Inflammatory macrophage (primary cell): ENCODE measurements around the gene UPK3B.
"Not testable (repeated sequence)": the region's sequence is repeated elsewhere in the genome, so short reads cannot be mapped to it uniquely, and the experiment has no call there.

Experiments used
- DNase-seq, 2 donors: peaks; one replicate each; pipeline ENCODE4 v3.0.0-alpha.2; 2020 to 2022

UPK3B gene

DNA sequence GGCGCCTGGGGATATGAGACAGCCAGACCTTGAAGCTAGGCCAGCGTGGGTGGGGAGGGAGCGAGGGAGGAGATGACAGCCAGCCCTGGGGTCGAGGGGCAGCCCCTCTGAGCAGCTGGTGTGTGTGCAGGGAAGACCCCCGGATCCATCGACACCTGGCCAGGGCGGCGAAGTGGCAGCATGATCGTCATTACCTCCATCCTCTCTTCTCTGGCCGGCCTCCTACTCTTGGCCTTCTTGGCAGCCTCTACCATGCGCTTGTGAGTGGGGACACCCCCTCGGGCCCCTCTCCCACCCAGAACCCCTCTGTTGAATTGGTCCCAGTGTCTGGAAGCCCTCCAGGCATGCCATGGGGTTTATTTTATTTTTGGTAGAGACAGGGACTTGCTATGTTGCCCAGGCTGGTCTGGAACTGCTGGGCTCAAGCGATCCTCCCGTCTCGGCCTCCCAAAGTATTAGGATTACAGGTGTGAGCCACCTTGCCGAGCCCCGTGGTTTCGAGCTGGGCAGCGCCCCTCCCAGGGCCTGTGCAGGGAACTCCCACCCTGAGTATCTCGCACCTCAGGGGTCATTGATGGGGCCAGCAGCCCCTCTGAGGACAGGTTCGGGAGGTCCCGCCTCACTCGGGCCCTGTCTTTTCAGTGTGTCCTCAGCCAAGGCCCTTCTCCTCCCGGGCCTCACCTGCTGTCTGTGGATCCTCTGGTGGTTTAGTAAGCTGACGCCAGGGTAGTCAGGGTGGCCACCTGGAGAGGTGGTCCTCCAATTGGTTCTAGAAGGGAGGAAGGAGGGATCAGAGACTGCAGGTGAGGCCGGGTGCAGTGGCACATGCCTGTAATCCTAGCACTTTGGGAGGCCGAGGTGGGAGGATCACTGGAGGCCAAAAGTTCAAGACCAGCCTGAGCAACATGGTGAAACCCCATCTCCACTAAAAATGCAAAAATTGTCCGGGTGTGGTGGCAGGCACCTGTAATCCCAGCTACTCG lies 3.8 kb downstream of the UPK3B start:
- no peak for DNase-seq

DNA sequence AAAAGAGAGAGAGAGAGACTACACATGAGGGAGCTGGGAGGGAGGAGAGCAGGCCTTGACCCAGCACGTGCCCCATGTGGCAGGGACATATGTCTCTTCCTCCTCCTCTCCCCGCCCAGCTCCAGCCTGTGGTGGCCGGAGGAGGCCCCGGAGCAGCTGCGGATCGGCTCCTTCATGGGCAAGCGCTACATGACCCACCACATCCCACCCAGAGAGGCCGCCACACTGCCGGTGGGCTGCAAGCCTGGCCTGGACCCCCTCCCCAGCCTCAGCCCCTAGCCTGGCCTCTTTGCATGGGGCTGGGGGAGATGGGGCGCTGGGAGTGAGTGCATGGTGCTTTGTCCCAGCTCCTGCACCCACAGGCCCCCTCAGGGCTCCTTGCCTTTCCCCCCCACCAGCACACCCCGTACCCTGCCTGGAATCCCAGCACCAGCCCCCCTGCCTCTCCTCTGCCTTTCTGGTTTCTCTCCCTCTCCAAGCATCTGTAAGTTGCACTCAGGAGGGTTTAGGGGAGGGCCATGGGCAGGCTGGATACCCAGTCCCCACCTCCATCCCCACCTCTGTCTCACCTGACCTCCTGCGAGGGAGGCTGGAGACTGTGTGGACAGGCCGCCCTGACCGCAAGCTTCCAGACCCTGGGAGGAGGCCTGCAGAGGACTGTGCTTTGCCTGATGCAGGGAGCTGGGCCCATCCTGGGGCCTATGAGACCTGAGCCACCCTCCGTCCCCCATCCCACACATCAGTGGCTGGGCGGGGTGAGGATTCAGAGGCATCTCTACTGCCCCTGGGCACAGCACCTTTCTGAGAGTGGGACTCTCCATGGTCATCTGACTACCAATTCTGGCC lies 4.8 kb downstream of the UPK3B start:
- peak in 1 of 2 donors; percentile 0 for DNase-seq

DNA sequence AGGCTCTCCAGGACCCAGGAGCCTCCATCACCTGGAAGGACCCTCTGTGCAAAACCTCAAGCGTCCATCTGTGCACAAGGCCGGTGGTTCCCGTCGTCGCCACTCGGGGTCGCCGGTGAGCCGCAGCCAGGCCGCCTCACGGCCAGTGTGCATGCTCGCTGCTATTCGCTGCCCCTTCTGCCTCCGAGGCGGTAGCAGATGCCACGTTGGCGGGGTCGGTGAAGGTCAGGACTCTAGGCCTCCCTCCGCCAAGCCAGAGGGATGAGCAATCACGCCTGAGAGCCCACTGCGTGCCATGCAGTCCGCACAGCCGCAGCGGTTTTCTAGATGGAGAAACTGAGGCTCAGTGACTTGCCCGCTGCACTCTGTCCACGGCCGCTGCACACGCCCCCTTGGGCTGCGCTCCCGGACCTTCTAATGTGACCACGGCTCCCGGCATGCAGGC lies 5.7 kb downstream of the UPK3B start:
- DNase-seq = peak in 1 of 2 donors; percentile 18

DNA sequence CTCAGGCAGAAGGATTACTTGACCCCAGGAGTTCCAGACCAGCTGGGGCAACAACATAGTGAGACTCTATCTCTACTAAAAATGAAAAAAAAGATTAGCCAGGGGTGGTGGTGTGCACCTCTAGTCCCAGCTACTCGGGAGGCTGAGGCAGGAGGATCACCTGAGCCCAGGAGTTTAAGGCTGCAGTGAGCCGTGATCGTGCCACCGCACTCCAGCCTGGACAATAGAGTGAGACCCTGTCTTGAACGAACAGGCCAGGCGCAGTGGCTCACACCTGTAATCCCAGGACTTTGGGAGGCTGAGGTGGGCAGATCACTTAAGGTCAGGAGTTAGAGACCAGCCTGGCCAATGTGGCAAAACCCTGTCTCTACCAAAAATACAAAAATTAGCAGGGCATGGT lies 6.6 kb downstream of the UPK3B start:
- DNase-seq = not testable (repeated sequence)

DNA sequence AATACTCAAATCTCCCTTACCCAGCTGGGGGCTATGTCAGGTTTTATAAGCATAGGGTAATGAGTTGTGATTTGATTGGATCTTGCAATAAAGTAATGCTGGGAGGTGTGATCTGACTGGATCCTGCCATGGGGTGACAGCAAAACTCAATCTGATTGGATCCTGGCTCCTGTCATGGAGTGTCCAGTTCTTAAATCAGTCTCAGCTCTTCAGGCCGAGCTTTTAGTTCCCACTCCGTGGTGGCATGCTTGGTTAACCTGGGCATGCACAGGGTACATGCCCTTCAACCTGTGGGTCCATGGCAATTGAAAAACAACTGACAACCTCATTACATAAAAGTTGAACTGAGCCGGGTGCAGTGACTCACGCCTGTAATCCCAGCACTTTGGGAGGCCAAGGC lies 15.8 kb downstream of the UPK3B start:
- not testable (repeated sequence) for DNase-seq

DNA sequence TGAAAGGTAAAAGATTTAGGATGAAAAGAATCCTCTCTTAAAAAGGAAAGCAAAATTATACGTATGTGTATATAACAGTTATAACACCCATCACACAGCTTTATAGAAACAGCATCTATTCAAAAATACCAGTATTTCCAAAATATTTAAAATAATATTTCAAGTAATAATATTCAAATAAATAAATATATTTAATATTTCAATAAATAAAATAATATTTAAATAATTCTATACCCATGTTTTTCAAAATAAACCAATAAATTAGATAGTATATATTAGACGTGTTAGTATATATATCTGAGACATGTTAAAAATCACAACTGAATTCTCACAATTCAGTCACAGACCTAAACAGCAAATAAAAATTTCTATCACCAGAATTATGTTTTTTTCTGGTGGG lies 21.3 kb downstream of the UPK3B start:
- not testable (repeated sequence) for DNase-seq

DNA sequence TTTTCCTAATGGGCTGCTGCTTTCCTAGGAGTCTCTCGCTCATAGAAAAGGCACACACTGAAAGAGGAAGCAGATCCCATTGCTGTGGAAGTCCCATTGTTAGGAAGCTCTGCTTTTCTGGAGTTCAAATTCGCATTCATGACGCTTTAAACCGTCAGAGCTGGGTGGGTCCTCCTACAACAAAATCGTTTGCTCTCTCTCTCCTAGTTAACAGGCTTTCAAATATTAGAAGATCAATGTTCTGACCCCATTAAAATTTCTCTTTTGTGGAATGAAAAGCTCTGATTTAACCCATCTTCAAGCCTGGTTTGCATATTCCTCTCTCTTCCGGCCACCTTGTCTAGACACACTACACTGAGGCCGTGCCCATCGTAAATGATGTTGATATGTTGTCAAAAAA lies 32.8 kb downstream of the UPK3B start, which contains the start of gene SPDYE16:
TSS of gene SPDYE16 (minus strand) at position 101 of the 400 bp plus-strand sequence. CDS start 1,838 bp downstream, outside the sequence.
- not testable (repeated sequence) for DNase-seq

DNA sequence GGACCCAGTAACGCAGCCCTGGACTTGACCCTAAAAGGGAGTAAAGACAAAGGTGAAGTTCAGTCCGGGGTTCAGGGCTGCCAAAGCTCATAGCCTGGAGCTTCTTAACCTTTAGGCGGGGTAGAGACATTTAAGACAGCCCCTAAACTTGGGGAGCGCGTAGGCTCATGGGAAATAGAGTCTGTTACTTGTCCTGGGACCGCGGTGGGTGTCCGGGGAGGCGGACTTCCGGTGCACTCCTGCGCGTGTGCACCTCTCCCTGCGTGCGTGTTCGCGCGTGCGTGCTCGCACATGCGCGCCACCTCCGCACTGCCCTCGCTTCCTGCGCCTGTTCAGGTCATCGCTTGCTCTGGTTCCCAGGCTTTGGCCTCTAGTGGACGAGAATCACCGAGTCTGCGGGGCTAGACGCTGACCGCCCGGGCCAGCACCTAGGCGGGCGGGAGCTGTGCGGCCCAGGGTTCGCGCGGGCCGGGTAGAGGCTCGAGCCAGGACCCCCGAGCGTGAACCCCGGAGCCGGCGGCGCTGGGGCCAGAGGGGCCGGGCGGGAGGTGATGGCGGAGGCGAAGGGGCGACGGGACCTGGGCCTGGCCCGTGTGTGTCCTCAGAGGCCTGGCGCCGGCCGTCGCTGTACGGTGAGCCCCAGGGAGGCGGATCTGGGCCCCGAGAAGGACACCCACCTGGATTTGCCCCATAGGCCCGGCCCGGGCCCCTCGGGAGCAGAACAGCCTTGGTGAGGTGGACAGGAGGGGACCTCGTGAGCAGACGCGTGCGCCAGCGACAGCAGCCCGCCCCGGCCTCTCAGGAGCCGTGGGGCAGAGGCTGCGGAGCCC lies 38.9 kb downstream of the UPK3B start:
- DNase-seq = peak; percentile 90 to 91

DNA sequence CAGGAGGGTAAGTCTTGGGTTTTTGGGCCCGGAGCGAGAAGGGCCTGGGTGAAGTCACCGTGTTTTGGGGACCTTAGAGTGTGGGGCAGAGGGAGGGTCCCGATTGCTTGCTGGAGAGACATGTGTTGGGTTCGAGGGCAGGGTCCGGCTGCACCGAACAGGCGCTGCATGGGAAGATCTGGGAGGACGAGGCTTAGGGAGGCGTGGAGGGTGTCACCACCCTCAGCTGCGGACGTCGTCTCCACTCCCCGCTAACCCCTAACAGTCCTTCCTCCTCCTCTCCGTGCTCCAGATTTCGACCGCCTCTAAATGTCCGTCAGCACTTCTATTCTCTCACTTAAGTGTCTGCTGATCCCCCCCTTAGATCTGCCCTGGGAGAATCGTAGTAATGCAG lies 39.5 kb downstream of the UPK3B start:
- DNase-seq = peak; percentile 2 to 21

DNA sequence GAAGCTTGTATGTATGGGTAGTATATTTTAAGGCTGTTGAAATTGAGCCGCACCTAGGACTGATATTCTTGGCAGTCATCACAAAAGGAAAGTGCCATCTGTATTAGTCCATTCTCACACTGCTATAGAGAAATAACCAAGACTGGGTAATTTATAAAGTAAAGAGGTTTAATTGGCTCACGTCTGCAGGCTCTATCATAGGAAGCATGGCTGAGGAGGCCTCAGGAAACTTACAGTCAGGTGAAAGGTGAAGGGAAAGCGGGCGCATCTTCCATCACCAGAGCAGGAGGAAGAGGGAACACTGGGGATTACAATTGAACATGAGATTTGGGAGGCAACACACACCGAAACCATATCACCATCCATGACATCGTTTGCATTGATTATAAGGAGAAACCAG lies 41.6 kb downstream of the UPK3B start:
- DNase-seq = not testable (repeated sequence)

DNA sequence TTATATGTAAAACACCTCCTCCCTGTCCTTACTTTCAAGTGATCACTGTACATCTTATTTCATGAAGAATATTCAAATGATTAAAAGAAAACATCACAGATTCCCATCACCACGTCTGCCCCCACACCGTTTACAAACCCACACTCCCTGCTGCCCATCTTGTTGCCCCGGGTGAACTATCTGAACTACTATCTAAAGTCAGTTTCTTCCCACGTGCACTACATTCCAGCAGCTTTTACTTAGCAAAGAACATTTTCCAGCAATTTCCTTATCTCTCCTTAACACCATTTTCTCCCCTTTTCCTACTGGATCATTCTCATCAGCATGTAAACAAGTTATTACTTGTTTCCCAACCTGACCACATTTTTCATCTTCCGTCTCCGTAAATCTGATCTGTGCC lies 49.3 kb downstream of the UPK3B start:
- not testable (repeated sequence) for DNase-seq

DNA sequence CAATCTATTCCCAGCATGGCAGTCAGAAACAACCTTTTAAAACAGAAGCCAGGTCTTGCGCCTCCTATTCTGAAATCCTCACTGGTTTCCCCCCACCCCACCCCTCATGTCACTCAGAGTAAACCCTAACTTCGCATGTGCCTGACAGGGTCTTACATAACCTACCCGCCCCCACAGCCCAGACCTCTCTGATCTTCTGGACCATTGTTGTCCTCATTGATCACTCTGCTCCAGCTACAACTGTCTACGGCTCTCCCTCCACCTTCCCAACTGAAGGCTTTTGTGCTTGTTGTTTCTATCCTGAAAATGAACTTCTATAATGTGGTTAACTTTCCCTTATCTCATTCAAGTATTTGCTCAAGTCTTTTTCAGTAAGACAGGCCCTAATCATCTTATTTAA lies 49.8 kb downstream of the UPK3B start:
- DNase-seq = not testable (repeated sequence)

DNA sequence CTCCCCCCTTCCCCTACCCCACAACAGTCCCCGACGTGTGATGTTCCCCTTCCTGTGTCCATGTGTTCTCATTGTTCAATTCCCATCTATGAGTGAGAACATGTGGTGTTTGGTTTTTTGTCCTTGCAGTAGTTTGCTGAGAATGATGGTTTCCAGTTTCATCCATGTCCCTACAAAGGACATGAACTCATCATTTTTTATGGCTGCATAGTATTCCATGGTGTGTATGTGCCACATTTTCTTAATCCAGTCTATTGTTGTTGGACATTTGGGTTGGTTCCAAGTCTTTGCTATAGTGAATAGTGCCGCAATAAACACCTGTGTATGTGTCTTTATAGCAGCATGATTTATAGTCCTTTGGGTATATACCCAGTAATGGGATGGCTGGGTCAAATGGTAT lies 51.0 kb downstream of the UPK3B start:
- DNase-seq = not testable (repeated sequence)

DNA sequence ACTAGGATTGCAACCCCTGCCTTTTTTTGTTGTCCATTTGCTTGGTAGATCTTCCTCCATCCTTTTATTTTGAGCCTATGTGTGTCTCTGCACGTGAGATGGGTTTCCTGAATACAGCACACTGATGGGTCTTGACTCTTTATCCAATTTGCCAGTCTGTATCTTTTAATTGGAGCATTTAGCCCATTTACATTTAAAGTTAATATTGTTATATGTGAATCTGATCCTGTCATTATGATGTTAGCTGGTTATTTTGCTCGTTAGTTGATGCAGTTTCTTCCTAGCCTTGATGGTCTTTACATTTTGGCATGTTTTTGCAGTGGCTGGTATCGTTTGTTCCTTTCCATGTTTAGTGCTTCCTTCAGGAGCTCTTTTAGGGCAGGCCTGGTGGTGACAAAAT lies 54.6 kb downstream of the UPK3B start:
- not testable (repeated sequence) for DNase-seq
